OCI-LY1 (cell line): ENCODE data around the gene MRPL52.

Source experiments
- H2AFZ ChIP-seq: fragments of 200-600 bp; sonication (generic), shearing (Covaris generic); 2 replicates; pipeline ENCODE4 v1.6.0; 2014; ENCODE audit warnings: antibody characterized with exemption, mild to moderate bottlenecking, low read length
- H3F3A ChIP-seq: fragments of 200-600 bp; sonication (generic), shearing (Covaris generic); 2 replicates; pipeline ENCODE4 v1.6.0; 2014; ENCODE audit warnings: mild to moderate bottlenecking, antibody characterized with exemption, low read length, moderate library complexity; ENCODE audit not compliant: insufficient read depth
- H3K27ac ChIP-seq: fragments of 200-600 bp; sonication (generic); 2 replicates; pipeline ENCODE4 v1.5.1; 2014; ENCODE audit warnings: low read length, mixed run types, mild to moderate bottlenecking, low read depth; ENCODE audit not compliant: poor library complexity, severe bottlenecking
- H3K27me3 ChIP-seq: fragments of 200-600 bp; sonication (generic); 2 replicates; pipeline ENCODE4 v1.6.0; 2014; ENCODE audit warnings: antibody characterized with exemption, mild to moderate bottlenecking, low read length, moderate library complexity; ENCODE audit not compliant: insufficient read depth
- H3K36me3 ChIP-seq: fragments of 200-600 bp; sonication (generic); 2 replicates; pipeline ENCODE4 v1.6.1; 2014; ENCODE audit warnings: mild to moderate bottlenecking, antibody characterized with exemption, low read length, moderate library complexity, mixed read lengths; ENCODE audit not compliant: insufficient read depth
- H3K4me1 ChIP-seq: fragments of 200-600 bp; sonication (generic); 2 replicates; pipeline ENCODE4 v1.5.1; 2014; ENCODE audit warnings: mild to moderate bottlenecking, low read length, moderate library complexity; ENCODE audit not compliant: insufficient read depth, severe bottlenecking
- H3K4me2 ChIP-seq: fragments of 200-600 bp; sonication (generic), shearing (Covaris generic); 2 replicates; pipeline ENCODE4 v1.6.1; 2014; ENCODE audit warnings: low read length
- H3K4me3 ChIP-seq: fragments of 200-600 bp; sonication (generic); 2 replicates; pipeline ENCODE4 v1.5.1; 2014; ENCODE audit warnings: low read length, low read depth, mild to moderate bottlenecking, mixed read lengths; ENCODE audit not compliant: poor library complexity, severe bottlenecking
- H3K79me2 ChIP-seq: fragments of 200-600 bp; shearing (Covaris generic); 2 replicates; pipeline ENCODE4 v1.6.1; 2016; ENCODE audit warnings: mixed run types, low read length, mixed read lengths; ENCODE audit not compliant: insufficient read depth
- H3K9ac ChIP-seq: fragments of 200-600 bp; sonication (generic), shearing (Covaris generic); 2 replicates; pipeline ENCODE4 v1.6.1; 2014; ENCODE audit warnings: mild to moderate bottlenecking, low read length, mixed read lengths
- H3K9me2 ChIP-seq: fragments of 200-600 bp; sonication (generic), shearing (Covaris generic); 2 replicates; pipeline ENCODE4 v1.6.1; 2014; ENCODE audit warnings: low read depth, mild to moderate bottlenecking, low read length, mixed read lengths
- H3K9me3 ChIP-seq: fragments of 200-600 bp; shearing (Covaris generic); 2 replicates; pipeline ENCODE4 v1.6.1; 2014; ENCODE audit warnings: low read length, mixed read lengths
- H4K20me1 ChIP-seq: fragments of 200-600 bp; sonication (generic), shearing (Covaris generic); 2 replicates; pipeline ENCODE4 v1.6.0; 2016; ENCODE audit warnings: mild to moderate bottlenecking, low read length; ENCODE audit not compliant: insufficient read depth
- CTCF ChIP-seq: fragments of 200-600 bp; sonication (generic), shearing (Covaris generic); IDR thresholded peaks from 2 replicates; pipeline ENCODE4 v1.5.1; 2017; ENCODE audit warnings: mild to moderate bottlenecking, antibody characterized with exemption, low read length, moderate library complexity, mixed read lengths
- EZH2 ChIP-seq: fragments of 200-600 bp; sonication (generic), shearing (Covaris generic); IDR thresholded peaks from 2 replicates; pipeline ENCODE4 v1.8.0; 2017; ENCODE audit warnings: borderline replicate concordance, mixed run types, mild to moderate bottlenecking, antibody characterized with exemption, low read length, moderate library complexity, mixed read lengths

MRPL52 gene

DNA sequence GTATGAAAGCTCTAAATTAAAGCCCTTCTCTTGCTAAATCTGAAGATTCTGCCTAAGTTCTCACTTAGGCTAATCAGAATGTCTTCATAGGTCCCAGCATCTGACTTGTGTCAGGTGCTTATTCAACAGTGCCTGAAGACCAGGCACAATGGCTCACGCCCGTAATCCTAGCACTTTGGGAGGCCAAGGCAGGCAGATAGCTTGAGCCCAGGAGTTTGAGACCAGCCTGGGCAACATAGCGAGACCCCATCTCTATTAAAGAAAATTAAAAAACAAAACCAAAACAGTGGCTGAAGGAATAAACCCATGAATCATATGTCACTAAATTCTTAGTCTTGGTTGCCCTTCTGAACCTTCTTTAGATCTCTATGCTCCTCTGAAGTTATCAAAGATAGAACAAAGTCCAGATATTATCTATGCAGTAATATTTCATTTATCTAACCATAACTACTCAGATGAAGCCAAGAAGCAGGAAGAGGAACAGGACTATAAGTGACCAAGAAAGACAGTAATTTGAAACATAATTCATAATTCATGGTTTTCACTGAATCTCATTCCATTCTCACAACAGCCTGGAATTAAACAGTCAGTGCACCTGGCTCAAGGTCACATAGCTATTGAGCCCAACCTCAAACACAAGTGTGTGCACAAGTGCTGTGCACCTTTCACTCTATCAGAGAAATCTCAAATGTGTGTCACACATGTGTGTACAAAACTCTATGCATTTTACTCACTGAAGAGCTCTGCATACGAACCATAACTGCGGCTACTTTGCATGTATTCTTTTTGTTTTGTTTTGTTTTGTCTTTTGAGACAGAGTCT, 21.1 kb upstream of the MRPL52 start:
- H3K9me2 ChIP-seq = no peaks in the 10 kb centered on the region
- H3K27me3 ChIP-seq = no peaks in the 10 kb centered on the region
- peaks cover 36% of the 10 kb centered on the region for H3K4me1 ChIP-seq
- TF ChIP-seq CTCF (no peak), EZH2 (no peak)
- H3F3A ChIP-seq = no peaks in the 10 kb centered on the region
- no peaks in the 10 kb centered on the region for H3K9me3 ChIP-seq
- no peaks in the 10 kb centered on the region for H4K20me1 ChIP-seq
- H3K79me2 ChIP-seq = no peaks in the 10 kb centered on the region
- no peak overlapping the region for H2AFZ ChIP-seq
- H3K4me3 ChIP-seq = no peak overlapping the region
- no peaks in the 10 kb centered on the region for H3K36me3 ChIP-seq
- no peak overlapping the region for H3K4me2 ChIP-seq
- H3K27ac ChIP-seq = peak overlapping the region; percentile 3
- H3K9ac ChIP-seq = no peak overlapping the region

DNA sequence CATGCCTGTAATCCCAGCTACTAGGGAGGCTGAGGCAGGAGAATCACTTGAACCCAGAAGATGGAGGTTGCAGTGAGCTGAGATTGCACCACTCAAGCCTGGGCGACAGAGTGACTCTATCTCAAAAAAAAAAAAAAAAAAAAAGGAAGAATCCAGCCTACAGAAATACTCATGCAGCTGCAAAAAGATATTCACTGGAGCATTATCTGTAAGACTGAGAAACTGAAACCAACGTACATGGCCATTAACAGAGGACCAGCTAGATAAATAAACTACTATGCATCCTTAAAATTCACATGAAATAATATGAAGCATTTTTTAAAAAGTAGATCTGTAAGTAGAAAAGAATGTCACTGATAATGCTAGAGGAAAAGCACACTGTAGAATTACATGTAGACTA, 18.0 kb upstream of the MRPL52 start:
- Histone ChIP-seq H3K4me2 (no peak overlapping the region), H3K4me1 (peaks cover 50% of the 10 kb centered on the region), H3K36me3 (no peaks in the 10 kb centered on the region), H3K79me2 (no peaks in the 10 kb centered on the region), H3K4me3 (no peak overlapping the region), H2AFZ (no peak overlapping the region), H3F3A (no peaks in the 10 kb centered on the region), H3K27me3 (no peaks in the 10 kb centered on the region), H3K9ac (no peak overlapping the region), H3K27ac (no peak overlapping the region), H3K9me3 (no peaks in the 10 kb centered on the region), H4K20me1 (no peaks in the 10 kb centered on the region), H3K9me2 (no peaks in the 10 kb centered on the region)
- TF ChIP-seq CTCF (no peak), EZH2 (no peak)

GRCh38 chr14:22812744-22813143, 16.9 kb upstream of the MRPL52 start:
- H4K20me1 ChIP-seq = no peaks in the 10 kb centered on the region
- H3K9me2 ChIP-seq = no peaks in the 10 kb centered on the region
- no peaks in the 10 kb centered on the region for H3K79me2 ChIP-seq
- TF ChIP-seq CTCF = peak; percentile 25; the same call in 1 of the 2 replicates
- no peak for TF ChIP-seq EZH2
- no peak overlapping the region for H3K9ac ChIP-seq
- H3K27ac ChIP-seq = peak overlapping the region; percentile 6
- H3K36me3 ChIP-seq = no peaks in the 10 kb centered on the region
- peak overlapping the region; percentile 3 for H3K4me3 ChIP-seq
- H3K9me3 ChIP-seq = no peaks in the 10 kb centered on the region
- peaks cover 43% of the 10 kb centered on the region for H3K4me1 ChIP-seq
- H2AFZ ChIP-seq = no peak overlapping the region
- H3K4me2 ChIP-seq = peak overlapping the region; percentile 5; the same call in 1 of the 2 replicates
- H3F3A ChIP-seq = no peaks in the 10 kb centered on the region
- no peaks in the 10 kb centered on the region for H3K27me3 ChIP-seq
